OCI-LY7 (cell line): ENCODE results near the gene CNNM2. TPM values are rescaled to one million over a fixed set of nuclear protein-coding genes. Genes with fewer than 3 reads are reported as not detected.

ENCODE experiments used
- BruUV-seq: library from RNA; stranded (reverse); fragments of 400-500 nt; replicated peaks from 2 replicates; lab custom pipeline; 2021; lab: Mats Ljungman, UMichigan
- CTCF ChIA-PET: fragments of 300-600 bp; sonication (Branson Sonifier 250); formaldehyde crosslinking; loops from one replicate; lab custom pipeline; 2022; ENCODE audit warnings: antibody characterized with exemption; ENCODE audit not compliant: unreplicated experiment; lab: Charles Lee
- POLR2A ChIA-PET: fragments of 300-600 bp; sonication (Branson Sonifier 250); formaldehyde crosslinking; loops from one replicate; lab custom pipeline; 2022; ENCODE audit warnings: antibody characterized with exemption; lab: Charles Lee
- DNase-seq: peaks from one replicate; pipeline ENCODE4 v3.0.0-alpha.2; 2015; ENCODE audit warnings: low spot score
- H2AFZ ChIP-seq: fragments of 200-600 bp; sonication (generic), shearing (Covaris generic); 2 replicates; pipeline ENCODE4 v1.6.1; 2014; ENCODE audit warnings: mild to moderate bottlenecking, antibody characterized with exemption, low read length, moderate library complexity
- H3K27ac ChIP-seq: fragments of 200-600 bp; sonication (generic); 2 replicates; pipeline ENCODE4 v1.5.1; 2014; ENCODE audit warnings: mixed run types, low read depth, mild to moderate bottlenecking, moderate library complexity, low read length, inconsistent platforms; ENCODE audit not compliant: poor library complexity, severe bottlenecking
- H3K36me3 ChIP-seq: fragments of 200-600 bp; sonication (generic); 2 replicates; pipeline ENCODE4 v1.6.1; 2014; ENCODE audit warnings: mild to moderate bottlenecking, antibody characterized with exemption, low read length, moderate library complexity, mixed read lengths; ENCODE audit not compliant: insufficient read depth
- H3K4me1 ChIP-seq: fragments of 200-600 bp; sonication (generic); 2 replicates; pipeline ENCODE4 v1.5.1; 2014; ENCODE audit warnings: mild to moderate bottlenecking, low read length; ENCODE audit not compliant: insufficient read depth, poor library complexity, severe bottlenecking
- H3K4me2 ChIP-seq: fragments of 200-600 bp; sonication (generic); 2 replicates; pipeline ENCODE4 v1.6.1; 2014; ENCODE audit warnings: mild to moderate bottlenecking, low read length
- H3K4me3 ChIP-seq: fragments of 200-600 bp; sonication (generic); 2 replicates; pipeline ENCODE4 v1.5.1; 2014; ENCODE audit warnings: mild to moderate bottlenecking, low read depth, low read length; ENCODE audit not compliant: poor library complexity, severe bottlenecking
- H3K79me2 ChIP-seq: fragments of 200-600 bp; sonication (generic); 2 replicates; pipeline ENCODE4 v1.6.1; 2016; ENCODE audit warnings: low read depth, mild to moderate bottlenecking, low read length, moderate library complexity, mixed read lengths; ENCODE audit not compliant: insufficient read depth
- H3K9me2 ChIP-seq: fragments of 200-600 bp; sonication (generic); 2 replicates; pipeline ENCODE4 v1.6.1; 2016; ENCODE audit warnings: mild to moderate bottlenecking, low read length, mixed read lengths; ENCODE audit not compliant: insufficient read depth
- H3K9me3 ChIP-seq: fragments of 200-600 bp; sonication (generic); 2 replicates; pipeline ENCODE4 v1.6.1; 2014; ENCODE audit warnings: mild to moderate bottlenecking, mixed run types, low read length, mixed read lengths
- H4K20me1 ChIP-seq: fragments of 200-600 bp; sonication (generic); 2 replicates; pipeline ENCODE4 v1.6.1; 2014; ENCODE audit warnings: mild to moderate bottlenecking, antibody characterized with exemption, low read length, moderate library complexity, mixed read lengths; ENCODE audit not compliant: insufficient read depth
- CTCF ChIP-seq: fragments of 200-600 bp; sonication (generic); conservative IDR thresholded peaks from 2 replicates; pipeline ENCODE4 v1.5.1; 2014; ENCODE audit warnings: mild to moderate bottlenecking, antibody characterized with exemption, low read length, moderate library complexity, mixed read lengths
- EZH2phosphoT487 ChIP-seq: fragments of 200-600 bp; sonication (generic); IDR thresholded peaks from 2 replicates; pipeline ENCODE4 v1.6.1; 2018; ENCODE audit warnings: low read depth, borderline replicate concordance, mild to moderate bottlenecking, mixed run types, antibody characterized with exemption, low read length, moderate library complexity, mixed read lengths
- intact Hi-C: fragments of 100-400 bp; cut with micrococcal nuclease; formaldehyde crosslinking; loops from one replicate; pipeline ENCODE4 v1.10.0; 2022; ENCODE audit not compliant: unreplicated experiment
- total RNA-seq, 2 experiments: library from RNA; depleted of rRNA in 1 of 2; stranded (reverse); fragments of >200 nt in 1 of 2; shearing (Covaris generic) in 1 of 2; gene quantifications; 2 replicates each; pipeline ENCODE4 v1.2.3, GENCODE V29; 2014 to 2022

The CNNM2 gene
- total RNA-seq, 2 experiments from 2014 or later: 6.6 to 7.2 TPM

DNA sequence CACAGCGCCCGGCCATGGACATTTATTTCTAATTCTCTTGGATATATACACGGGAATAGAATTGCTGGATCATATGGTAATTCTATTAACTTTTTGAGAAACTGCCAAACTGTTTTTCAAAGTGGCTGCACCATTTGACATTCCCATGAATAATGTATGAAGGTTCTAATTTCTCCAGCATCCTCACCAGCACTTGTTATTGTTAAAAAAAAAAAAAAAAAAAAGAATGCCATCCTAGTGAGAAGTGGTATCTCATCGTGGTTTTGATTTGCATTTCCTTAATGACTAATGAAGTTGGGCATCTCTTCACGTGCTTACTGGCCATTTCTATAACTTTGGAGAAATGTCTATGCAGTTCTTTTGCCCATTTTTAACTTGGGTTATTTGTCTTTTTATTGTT is 13.5 kb downstream of the CNNM2 start:
- Histone ChIP-seq H4K20me1 (no peaks in the 10 kb centered on the region), H3K4me3 (no peak overlapping the region), H3K36me3 (no peaks in the 10 kb centered on the region), H3K27ac (no peak overlapping the region), H3K79me2 (no peaks in the 10 kb centered on the region), H3K4me1 (no peaks in the 10 kb centered on the region), H3K4me2 (no peak overlapping the region), H3K9me3 (no peaks in the 10 kb centered on the region), H3K9me2 (no peaks in the 10 kb centered on the region), H2AFZ (no peak overlapping the region)
- POLR2A ChIA-PET: interaction anchor here (0.7 to 1.0 kb wide), 3 partner anchors 11 to 77 kb away, joined by 3 read pairs; partner anchors contain the start of gene BORCS7
- no TSS peak for BruUV-seq
- intact Hi-C loops: loop anchor here (5.0 kb wide), 1 partner anchor 116 kb away; no protein-coding TSS in a partner anchor
- DNase-seq: no peak
- TF ChIP-seq EZH2phosphoT487 (no peak), CTCF (no peak)
- CTCF ChIA-PET: no interaction called here

DNA sequence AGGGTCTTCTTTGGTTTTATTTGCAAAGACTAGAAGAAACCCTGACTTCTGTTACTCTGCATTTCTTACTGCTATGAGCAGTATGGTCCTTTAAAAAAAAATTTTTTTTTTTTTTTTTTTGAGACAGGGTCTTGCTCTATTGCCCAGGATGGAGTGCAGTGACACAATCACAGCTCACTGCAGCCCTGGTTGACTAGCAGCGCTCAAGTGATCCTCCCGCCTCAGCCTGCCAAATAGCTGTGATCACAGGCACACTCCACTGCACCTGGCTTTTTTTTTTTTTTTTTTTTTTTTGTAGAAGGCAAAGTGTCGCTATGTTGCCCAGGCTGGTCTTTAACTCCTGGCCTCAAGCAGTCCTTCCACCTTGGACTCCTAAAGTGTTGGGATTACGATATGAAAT is 17.4 kb downstream of the CNNM2 start:
- Histone ChIP-seq H3K4me3 (no peak overlapping the region), H3K79me2 (no peaks in the 10 kb centered on the region), H3K36me3 (no peaks in the 10 kb centered on the region), H3K4me1 (no peaks in the 10 kb centered on the region), H3K4me2 (no peak overlapping the region), H2AFZ (no peak overlapping the region), H3K9me3 (no peaks in the 10 kb centered on the region), H4K20me1 (no peaks in the 10 kb centered on the region), H3K27ac (no peak overlapping the region), H3K9me2 (no peaks in the 10 kb centered on the region)
- CTCF ChIA-PET: no interaction called here
- POLR2A ChIA-PET: interaction anchor here (0.7 kb wide), 2 partner anchors 11 to 599 kb away, joined by 3 to 7 read pairs; no protein-coding TSS in a partner anchor
- no TSS peak for BruUV-seq
- TF ChIP-seq CTCF (no peak), EZH2phosphoT487 (no peak)
- intact Hi-C loops: no loop called here
- no peak for DNase-seq

- Histone ChIP-seq H4K20me1 (no peaks in the 10 kb centered on the region), H2AFZ (no peak overlapping the region), H3K79me2 (no peaks in the 10 kb centered on the region), H3K36me3 (no peaks in the 10 kb centered on the region), H3K9me2 (no peaks in the 10 kb centered on the region), H3K4me3 (no peak overlapping the region), H3K4me1 (no peaks in the 10 kb centered on the region), H3K4me2 (no peak overlapping the region), H3K9me3 (no peaks in the 10 kb centered on the region), H3K27ac (no peak overlapping the region)
- intact Hi-C loops: no loop called here
- POLR2A ChIA-PET: no interaction called here
- BruUV-seq: no TSS peak
- TF ChIP-seq EZH2phosphoT487: no peak
- TF ChIP-seq CTCF: no peak
- CTCF ChIA-PET: no interaction called here
- DNase-seq: no peak
Measured at GRCh38 chr10:102935939-102936605, 18.0 kb downstream of the CNNM2 start.
